NCI-H1694 (cell line): Measurements from ENCODE around the gene TNNT2.

Source experiments
- DNase-seq: peaks from one replicate; lab custom pipeline; 2025; lab: John Stamatoyannopoulos, UW

The TNNT2 gene

DNA sequence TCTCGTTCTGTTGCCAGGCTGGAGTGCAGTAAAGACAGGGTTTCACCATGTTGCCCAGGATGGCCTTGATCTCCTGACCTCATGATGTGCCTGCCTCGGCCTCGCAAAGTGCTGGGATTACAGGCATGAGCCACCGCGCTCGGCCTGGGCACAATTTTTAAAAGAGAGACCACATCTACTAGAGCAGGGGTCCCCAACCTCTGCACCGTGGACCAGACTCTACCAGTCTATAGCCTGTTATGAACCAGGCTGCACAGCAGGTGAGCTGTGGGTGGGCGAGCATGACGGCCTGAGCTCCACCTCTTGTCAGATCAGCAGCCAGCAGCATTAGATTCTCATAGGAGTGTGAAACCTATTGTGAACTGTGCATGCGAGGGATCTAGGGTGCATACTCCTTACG is 20.8 kb downstream of the TNNT2 start:
- DNase-seq: no peak

DNA sequence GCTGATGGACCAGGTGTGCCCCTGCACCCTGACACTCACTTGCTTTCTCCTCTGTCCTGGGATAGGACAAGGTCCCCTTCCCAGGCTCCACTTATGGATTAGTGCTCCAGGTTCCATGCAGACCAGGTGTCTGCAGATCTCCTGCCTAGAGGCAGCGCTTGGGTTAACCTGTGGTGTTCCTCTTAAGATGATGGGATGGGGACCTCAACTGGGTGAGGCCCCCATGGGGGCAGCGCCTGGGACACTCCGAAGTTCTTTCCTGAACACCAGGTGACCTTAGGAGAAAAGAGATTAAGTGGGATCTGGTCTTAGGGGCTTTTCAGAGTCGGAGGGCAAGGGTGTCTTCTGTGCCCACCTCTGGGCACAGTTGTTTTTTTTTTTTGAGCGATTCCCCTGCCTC is 21.2 kb downstream of the TNNT2 start:
- no peak for DNase-seq

GRCh38 chr1:201355471-201355870 is 22.0 kb downstream of the TNNT2 start:
- DNase-seq: no peak

DNA sequence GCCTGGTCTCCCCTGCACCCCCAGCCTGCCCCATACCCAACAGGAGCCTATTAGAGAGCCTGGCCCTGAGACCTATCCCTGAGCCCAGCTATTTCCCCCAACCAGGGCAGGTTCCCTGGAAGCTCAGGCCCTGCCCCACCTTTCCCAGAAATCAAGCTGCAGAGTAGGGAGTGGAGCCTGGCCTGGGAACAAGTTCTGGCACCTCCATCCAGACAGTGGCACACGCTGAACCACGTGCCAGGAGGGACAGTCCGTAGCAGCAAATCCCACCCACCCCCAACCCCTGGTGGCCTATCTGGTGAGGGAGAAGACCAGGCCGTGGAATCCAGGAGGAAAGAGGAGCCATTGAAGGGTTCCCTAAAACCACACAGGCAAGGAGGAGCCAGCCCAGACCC is 22.6 kb downstream of the TNNT2 start:
- DNase-seq: no peak

- no peak for DNase-seq
These were observed 23.2 kb downstream of the TNNT2 start for GRCh38 chr1:201354151-201354900.

DNA sequence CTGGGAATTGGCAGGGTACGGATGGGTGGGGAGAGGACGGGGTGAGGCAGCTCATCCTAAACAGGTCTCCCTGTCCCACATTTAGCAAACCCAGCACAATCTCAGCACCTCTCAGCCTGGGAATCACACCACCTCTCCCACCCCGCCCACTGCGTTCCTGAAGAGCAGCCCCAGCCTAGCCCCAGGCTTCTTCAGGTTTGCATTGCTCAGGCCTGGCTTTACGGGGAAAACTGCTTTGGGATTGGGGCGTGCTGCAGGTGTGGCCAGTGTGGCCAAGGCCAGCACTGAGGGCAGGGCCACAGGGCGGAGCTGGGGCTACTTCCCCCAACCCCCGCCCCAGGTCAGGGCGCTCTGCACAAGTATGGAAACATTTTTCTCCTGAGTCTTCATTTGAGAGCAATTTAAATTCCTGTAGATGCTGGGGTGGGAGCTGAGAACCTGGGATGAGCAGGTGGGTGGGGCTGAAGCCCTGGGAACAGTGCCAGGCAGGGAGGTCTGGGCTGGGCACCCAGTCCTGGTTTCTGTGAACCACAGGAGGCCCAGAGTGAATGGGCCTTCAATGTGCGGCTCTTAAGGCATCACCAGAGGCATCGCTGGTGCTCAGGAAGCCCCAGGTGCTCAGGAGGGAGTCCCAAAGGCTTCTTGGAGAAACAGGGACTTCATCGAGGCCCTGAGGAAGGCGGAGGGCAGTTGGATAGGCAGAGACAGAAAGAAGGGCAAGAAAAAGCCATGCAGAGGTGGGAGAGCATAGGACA is 24.1 kb downstream of the TNNT2 start:
- no peak for DNase-seq

- DNase-seq: no peak
These were observed 25.9 kb downstream of the TNNT2 start for GRCh38 chr1:201351617-201352016.

- no peak for DNase-seq
These were observed 26.6 kb downstream of the TNNT2 start for GRCh38 chr1:201350884-201351283.

- no peak for DNase-seq
These were observed 27.1 kb downstream of the TNNT2 start for GRCh38 chr1:201350361-201350725.

DNA sequence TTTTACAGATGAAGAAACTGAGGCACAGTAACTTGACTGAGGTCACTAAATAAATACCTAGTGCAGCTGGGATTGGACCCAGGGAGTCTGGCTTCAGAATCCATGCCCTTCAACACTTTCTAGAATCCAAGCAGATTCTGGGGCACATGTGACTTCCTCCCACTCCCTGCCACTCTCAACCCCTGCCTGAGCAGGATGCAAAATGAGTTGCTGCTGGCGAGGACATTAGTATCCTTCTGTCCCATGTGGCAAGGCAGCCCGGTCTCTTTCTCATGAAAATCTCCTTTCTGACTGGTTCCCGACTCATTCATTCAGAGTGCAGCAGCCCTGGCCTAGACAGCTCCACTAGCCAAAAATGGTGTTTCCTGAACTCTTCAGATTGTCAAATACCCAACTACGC is 28.4 kb downstream of the TNNT2 start:
- DNase-seq: no peak

DNA sequence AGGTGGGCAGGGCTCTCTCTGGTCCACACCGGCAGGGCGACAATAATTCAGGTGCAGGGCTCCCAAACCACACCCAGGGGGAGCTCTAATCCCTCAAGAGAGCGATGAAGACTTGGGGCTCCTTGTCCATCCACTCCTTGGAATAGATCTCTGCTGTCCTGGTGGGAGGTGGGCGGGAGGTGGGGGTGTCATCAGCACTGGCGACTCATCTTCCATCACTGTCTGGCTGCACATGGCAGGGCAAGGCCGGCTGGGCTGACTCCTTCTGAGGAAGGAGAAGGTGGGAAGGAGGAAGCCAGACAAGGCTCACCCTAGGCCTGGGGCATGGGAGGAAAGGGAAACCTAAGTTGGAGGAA is 29.3 kb downstream of the TNNT2 start:
- peak; percentile 20 for DNase-seq

- no peak for DNase-seq
These were observed 29.8 kb downstream of the TNNT2 start for GRCh38 chr1:201347498-201348210.

- DNase-seq: no peak
These were observed 30.5 kb downstream of the TNNT2 start for GRCh38 chr1:201346987-201347386.

DNA sequence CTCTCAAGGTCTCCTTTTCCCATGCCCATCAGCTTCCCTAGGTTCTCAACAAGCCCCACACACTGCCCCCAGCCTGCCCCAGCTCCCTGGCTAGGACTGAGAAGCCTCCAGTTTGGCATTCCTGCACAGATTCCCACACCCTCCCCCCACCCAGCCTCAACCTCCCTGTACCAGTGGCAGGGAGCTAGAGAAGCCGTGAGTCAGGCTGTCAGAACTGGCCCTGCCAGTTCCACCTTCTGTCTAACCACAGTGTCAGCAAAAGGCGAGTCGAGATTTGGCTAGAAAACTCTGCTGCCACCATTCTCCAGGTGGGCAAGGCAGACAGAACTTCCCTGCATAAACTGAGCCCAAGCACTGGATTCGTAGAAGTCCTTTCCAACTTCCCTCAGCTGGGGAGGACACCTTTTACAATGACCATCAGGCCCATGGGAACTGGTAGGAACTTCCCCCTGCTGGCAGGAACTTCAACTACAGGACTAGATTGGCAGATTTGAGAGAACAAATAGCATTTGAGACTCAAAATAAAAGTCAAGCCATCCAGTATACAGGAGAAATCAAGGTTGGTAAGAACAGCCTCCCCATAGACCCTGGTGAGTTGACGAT is 31.0 kb downstream of the TNNT2 start:
- no peak for DNase-seq

DNA sequence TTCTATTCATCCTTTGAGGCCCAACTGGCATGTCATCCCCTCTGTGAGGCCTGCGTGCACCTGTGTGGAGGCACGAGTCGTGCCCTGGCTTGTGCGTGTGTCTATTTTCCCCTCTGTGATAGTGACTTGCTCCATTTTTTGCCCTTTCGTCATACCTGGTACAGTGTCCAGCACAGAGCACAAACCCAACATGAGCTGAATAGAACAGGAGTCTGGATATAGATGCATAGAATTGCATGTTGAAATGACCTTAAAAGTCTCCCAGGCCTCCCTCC is 32.5 kb downstream of the TNNT2 start:
- DNase-seq: no peak

GRCh38 chr1:201344206-201345080 is 33.0 kb downstream of the TNNT2 start:
- DNase-seq: no peak

DNA sequence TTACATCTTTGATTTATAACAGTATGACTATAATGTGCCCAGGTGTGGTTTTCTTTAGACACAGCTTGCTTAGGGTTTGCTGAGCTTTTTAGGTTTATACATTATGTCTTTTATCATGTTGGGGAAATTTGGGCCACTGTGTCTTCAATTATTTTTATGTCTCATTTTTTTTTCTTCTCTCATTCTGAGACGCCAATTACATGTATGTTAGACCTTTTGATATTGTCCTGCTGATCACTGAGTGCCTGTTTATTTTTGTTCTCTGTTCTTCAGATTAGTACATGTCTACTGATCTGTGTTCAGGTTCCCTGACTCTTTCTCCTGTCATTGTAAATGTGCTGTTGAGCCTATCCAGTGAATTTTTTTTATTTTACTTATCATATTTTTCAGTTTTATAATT is 36.1 kb downstream of the TNNT2 start:
- no peak for DNase-seq

- DNase-seq: no peak
These were observed 40.6 kb downstream of the TNNT2 start for GRCh38 chr1:201336711-201337450.

DNA sequence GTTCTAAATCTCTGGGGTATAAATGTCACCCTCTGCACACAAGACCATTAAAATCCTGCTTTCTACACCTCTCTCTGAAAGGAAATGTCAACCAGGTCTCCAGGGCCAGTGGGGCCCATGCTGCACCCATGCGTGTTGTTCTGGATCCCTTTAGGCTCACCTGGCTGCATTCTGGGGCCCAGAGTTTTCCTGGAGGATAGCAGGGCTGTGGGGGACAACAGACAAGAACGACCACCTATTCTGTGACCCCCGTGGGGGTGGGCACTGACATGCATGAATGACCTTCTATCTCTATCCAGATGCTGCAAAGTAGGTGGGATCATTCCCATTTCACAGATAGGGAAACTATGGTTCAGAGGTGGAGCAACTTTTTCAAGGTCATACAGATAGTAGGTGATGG is 41.6 kb downstream of the TNNT2 start:
- no peak for DNase-seq

GRCh38 chr1:201335174-201335870 is 42.2 kb downstream of the TNNT2 start:
- no peak for DNase-seq
